NOMO-1 treated with DMSO at 0.1 percent for 48 hours (cell line): Measurements from ENCODE around the gene AP5B1.

Source experiments
- DNase-seq: peaks from one replicate; lab custom pipeline; 2025; ENCODE audit not compliant: unreplicated experiment; lab: John Stamatoyannopoulos, UW

The AP5B1 gene

GRCh38 chr11:65786008-65786785 lies 5.4 kb upstream of the AP5B1 start:
- DNase-seq = no peak

- no peak for DNase-seq
Measured at GRCh38 chr11:65785319-65786007, 4.7 kb upstream of the AP5B1 start.

GRCh38 chr11:65782816-65783228 lies 2.0 kb upstream of the AP5B1 start:
- no peak for DNase-seq

- DNase-seq = no peak
Measured at GRCh38 chr11:65781962-65782815, 1.4 kb upstream of the AP5B1 start.

- DNase-seq = peak; percentile 58
Measured at GRCh38 chr11:65781152-65781961, 581 bp upstream of the AP5B1 start.

- peak; percentile 83 for DNase-seq
Measured at GRCh38 chr11:65779919-65780769, 632 bp downstream of the AP5B1 start.

GRCh38 chr11:65779669-65779918 lies 1.2 kb downstream of the AP5B1 start:
- DNase-seq = no peak

GRCh38 chr11:65778901-65779668 lies 1.7 kb downstream of the AP5B1 start:
- DNase-seq = no peak

- DNase-seq = no peak
Measured at GRCh38 chr11:65778431-65778900, 2.3 kb downstream of the AP5B1 start.

- DNase-seq = no peak
Measured at GRCh38 chr11:65777821-65778361, 2.9 kb downstream of the AP5B1 start.

- DNase-seq = no peak
Measured at GRCh38 chr11:65777241-65777640, 3.5 kb downstream of the AP5B1 start.

- DNase-seq = peak; percentile 13
Measured at GRCh38 chr11:65776710-65777141, 4.0 kb downstream of the AP5B1 start.

- DNase-seq = peak; percentile 97
Measured at GRCh38 chr11:65776196-65776595, 4.6 kb downstream of the AP5B1 start.

GRCh38 chr11:65774525-65775306 lies 6.1 kb downstream of the AP5B1 start:
- DNase-seq = no peak

GRCh38 chr11:65773784-65774411 lies 6.9 kb downstream of the AP5B1 start:
- DNase-seq = no peak

- DNase-seq = no peak
Measured at GRCh38 chr11:65771589-65772112, 9.1 kb downstream of the AP5B1 start.

- no peak for DNase-seq
Measured at GRCh38 chr11:65770951-65771567, 9.7 kb downstream of the AP5B1 start.
